Esophagus mucosa (tissue), 1 donor: ENCODE results near the gene DNASE1L2. TPM values are rescaled to one million over a fixed set of nuclear protein-coding genes. Genes with fewer than 3 reads are reported as not detected.
"Not testable (repeated sequence)": the region's sequence is repeated elsewhere in the genome, so short reads cannot be mapped to it uniquely, and the experiment has no call there.

ENCODE experiments used
- ATAC-seq: fragments of 200-7000 bp; cut with Tn5 transposase; one replicate; pipeline ENCODE4 v1.9.1; 2020
- total RNA-seq: library from RNA; stranded (reverse); gene quantifications from one replicate; pipeline ENCODE4 v1.2.4, GENCODE V29; 2023
- donor health status: DM: yes; HTN: yes; CAD: no.

DNASE1L2 gene
- total RNA-seq, 1 donor from 2014 or later, result 0.12 TPM

DNA sequence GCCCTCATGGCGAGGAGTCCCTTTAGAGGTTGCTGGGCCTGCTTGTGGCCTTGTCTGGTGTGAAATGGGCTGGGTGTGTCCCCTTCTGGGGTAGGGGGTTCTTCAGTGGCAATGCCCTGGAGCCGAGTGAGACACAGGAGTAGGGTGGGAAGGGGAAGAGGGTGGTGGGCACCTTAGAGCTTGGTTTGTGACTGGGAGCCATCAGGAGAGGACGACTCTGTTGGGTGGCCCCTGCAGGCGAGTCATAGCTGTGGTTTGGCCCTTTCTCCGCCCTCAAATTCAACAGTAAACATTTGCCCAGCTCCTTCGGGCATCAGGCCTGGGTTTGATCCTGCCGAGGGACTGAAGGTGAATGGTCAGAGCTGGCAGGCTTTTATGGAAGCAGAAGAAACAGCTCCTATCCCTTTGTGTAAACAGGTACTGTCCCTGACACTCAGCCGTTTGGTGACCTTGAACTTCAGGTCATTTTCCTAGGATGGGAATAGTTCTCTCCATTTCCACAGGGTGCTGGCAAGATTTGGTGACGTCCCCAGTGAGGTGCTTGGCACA is 9.9 kb upstream of the DNASE1L2 start:
- ATAC-seq, result no peak

- no peak for ATAC-seq
Observed at GRCh38 chr16:2226918-2227317, 9.3 kb upstream of the DNASE1L2 start.

DNA sequence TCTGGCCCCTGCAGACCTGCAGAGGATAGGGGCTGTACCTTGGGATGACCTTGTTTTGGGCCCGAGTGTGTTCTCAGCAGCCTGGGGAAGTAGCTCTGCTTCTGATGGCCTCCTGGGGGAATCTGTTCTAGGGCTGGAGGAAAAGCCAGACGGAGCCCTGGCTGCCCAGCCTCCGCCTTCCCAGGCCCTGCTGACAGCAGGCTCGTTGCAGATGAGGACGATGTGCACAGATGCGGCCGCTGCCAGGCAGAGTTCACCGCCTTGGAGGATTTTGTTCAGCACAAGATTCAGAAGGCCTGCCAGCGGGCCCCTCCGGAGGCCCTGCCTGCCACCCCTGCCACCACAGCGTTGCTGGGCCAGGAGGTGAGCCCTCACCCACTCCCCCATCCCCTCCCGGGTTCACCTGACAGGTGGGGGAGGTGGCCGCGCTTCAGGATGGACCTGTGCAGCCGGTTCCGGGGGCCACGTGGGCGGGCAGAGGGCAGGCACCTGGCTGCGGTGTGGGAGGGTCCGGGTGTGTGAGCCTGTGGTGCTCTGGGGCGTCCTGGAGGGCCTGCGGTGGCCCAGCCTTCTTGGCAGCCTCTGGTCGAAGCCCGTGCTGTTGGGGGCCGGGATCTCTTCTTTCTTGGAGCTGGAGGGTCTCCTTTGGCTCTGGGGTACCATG is 8.0 kb upstream of the DNASE1L2 start:
- ATAC-seq, result no peak

- no peak for ATAC-seq
Observed at GRCh38 chr16:2229091-2229490, 7.2 kb upstream of the DNASE1L2 start.

GRCh38 chr16:2229632-2230250 is 6.5 kb upstream of the DNASE1L2 start:
- no peak for ATAC-seq

GRCh38 chr16:2230376-2230775 is 5.9 kb upstream of the DNASE1L2 start:
- ATAC-seq, result peak; percentile 35

DNA sequence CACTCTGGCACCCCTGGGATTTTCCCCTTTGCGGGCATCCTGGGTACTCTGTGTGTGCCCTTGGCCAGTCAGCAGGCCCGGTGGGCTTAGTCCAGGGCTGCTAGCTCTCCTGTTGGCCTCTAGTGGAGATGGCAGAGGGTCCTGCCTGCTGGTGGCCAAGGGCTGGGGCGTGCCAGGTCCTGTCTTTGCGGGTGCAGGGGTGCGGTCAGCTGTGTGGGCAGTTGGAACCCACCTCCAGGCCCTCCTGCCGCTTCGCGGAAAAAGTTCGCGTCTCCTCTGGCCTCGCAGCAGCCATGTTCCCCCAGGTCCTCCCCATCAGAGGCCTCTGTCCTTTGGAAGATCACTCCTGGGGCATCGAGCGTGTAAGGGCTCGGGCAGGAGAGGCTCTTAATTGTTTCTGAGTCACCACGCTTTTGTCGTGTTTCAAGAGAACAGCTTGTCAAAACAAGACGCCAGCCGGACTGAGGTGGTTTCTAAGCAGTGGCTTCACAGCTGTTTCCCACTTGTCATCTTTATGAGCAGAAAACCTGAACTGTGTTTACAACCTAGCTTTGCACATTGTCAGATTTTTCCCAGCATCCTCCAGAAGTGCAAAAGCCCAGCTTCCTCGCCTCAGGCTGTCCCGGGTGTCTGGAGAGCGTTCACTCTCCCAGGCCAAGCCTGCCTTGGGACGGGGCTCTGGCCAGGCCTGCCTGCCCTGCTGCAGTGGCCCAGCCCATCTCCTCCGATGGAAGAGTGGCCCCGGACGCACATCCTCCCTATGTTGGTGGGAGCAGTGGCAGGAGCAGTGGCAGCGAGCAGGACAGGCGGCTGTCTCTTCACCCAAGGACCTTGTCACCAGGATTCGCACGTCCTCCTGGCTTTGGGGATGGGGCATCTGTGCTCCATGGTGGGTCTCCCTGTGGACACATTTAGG is 5.0 kb upstream of the DNASE1L2 start:
- ATAC-seq, result peak; percentile 48

DNA sequence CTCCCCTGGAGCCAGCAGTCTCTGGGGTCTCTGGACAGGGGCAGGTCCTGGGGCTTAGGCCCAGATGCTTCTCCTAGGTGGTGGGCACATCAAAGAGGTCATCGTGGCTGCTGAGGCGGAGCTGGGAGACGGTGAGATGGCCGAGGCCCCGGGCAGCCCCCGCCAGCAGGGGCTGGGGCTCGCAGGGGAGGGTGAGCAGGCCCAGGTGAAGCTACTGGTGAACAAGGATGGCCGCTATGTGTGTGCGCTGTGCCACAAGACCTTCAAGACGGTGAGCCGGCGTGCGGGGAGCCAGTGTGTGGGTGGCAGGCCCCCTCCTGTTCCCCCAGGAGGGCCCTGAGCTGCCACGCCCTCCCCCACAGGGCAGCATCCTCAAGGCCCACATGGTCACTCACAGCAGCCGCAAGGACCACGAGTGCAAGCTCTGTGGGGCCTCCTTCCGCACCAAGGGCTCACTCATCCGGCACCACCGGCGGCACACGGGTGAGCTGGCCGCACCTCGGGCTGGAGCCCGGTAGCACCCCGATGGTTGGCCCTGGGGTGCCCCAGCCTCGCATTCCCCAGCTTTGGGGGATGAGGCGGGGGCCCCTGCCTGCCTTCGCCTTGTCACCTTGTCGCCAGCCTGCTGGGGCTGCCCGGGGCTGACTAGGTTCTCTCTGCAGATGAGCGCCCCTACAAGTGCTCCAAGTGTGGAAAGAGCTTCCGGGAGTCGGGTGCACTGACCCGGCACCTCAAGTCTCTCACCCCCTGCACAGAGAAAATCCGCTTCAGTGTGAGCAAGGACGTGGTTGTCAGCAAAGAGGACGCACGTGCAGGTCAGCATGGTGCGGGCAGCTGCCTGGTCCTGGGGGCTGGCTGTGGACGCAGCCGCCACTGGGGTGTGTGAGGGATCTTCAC is 3.9 kb upstream of the DNASE1L2 start:
- ATAC-seq, result no peak

GRCh38 chr16:2233046-2233775 is 3.0 kb upstream of the DNASE1L2 start:
- no peak for ATAC-seq

GRCh38 chr16:2233872-2234812 is 2.1 kb upstream of the DNASE1L2 start:
- ATAC-seq, result no peak

- ATAC-seq, result no peak
Observed at GRCh38 chr16:2234813-2235170, 1.5 kb upstream of the DNASE1L2 start.

DNA sequence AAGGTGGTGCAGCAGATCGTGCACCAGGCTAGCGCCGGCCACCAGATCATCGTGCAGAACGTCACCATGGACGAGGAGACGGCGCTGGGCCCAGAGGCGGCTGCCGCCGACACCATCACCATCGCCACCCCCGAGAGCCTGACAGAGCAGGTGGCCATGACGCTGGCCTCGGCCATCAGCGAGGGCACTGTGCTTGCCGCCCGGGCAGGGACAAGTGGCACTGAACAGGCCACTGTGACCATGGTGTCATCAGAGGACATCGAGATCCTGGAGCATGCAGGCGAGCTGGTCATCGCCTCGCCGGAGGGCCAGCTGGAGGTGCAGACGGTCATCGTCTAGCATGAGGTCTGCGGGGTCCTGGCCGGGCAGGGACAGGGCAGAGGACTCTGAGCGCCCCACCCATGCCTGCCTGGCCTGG is 1.0 kb upstream of the DNASE1L2 start:
- no peak for ATAC-seq

DNA sequence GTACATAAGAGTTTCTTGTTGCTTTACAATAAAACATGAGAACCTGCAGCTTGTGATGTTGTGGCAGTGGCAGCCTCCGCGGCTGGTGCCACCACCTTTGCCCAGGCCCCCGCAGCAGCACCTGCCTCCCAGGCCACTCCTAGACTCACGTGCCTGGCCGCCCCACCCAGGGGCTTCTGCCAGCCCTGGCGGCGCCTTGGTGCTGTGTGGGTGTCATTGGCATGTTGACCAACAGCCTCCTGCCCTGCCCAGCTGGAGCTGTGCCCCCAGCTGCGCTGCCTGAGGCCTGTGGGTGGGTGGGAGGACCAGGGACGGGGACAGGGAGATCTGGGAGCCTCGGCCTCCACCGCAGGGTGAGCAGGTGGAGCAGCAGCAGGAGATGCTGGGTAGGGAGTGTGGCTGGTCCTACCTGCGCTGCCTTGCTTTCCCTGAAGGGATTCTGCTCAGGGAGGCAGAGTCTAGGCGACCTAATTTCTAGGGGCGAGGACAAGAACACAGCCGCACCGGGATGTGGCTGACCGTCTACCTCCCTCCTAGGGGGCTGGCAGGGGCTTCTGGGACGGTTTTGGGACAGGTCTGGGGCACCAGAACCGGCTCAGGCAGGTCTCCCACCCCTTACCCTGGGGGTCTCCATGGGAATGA is 428 bp upstream of the DNASE1L2 start:
- no peak for ATAC-seq

DNA sequence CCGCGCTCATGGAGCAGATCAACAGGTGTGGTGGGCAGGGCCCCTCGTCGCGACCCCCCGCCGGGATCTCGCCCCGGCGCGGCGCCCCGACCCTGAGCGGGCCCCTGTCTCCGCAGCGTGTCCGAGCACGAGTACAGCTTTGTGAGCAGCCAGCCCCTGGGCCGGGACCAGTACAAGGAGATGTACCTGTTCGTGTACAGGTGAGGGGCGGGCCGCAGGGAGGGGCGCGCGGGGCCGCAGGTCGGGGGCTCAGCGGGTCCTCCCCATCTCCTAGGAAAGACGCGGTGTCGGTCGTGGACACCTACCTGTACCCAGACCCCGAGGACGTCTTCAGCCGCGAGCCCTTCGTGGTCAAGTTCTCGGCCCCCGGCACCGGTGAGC is 848 bp downstream of the DNASE1L2 start:
- peak; percentile 3 for ATAC-seq

DNA sequence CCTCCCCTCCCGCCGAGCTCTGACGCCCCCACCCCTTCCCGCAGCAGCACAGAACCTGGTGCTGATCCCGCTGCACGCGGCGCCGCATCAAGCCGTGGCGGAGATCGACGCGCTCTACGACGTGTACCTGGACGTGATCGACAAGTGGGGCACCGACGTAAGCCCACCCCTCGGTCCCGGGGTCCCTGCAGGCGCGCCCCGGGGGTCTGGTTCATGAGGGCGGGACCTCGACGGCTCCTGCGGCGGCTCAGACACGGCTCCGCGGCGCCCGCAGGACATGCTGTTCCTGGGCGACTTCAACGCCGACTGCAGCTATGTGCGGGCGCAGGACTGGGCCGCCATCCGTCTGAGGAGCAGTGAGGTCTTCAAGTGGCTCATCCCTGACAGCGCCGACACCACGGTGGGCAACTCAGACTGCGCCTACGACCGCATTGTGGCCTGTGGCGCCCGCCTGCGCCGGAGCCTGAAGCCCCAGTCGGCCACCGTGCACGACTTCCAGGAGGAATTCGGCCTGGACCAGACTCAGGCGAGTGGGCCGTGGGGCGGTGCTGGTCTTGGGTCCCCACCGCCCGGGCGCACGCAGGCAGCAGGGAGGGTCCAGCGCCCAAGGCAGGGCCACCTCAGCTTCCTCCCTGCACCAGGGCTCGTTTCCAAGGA is 1.4 kb downstream of the DNASE1L2 start:
- peak; percentile 7 for ATAC-seq

DNA sequence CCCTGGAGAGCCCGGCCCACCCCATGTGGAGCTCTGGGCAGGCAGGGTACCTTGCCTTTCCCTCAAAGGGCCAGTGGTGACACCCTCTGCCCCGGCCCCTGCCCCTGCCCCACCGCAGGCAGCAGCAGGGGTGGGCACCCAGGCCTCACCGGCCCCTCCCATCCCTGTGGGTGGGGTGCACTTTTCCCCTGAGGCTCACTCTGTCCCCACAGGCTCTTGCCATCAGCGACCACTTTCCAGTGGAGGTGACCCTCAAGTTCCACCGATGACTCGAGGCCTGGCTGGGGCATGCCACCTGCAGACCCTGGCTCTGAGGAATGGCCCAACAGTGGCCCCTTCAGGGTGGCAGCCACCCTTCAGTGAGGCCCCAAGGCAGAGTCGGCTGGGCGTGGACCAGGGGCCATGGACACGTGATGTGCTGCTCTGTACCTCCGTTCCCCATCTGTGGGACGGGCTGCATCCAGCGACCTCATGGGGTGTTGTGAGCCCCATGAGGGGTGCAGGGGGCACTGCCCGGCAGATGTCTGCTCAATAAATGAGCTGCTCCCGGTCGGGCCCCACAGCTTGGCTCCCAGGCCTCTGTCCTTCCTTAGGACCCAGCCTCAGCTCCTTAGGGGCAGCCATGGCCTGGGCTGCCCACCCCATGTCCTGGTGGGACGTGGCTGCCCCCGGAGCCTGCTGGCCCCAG is 2.0 kb downstream of the DNASE1L2 start:
- peak; percentile 17 for ATAC-seq

DNA sequence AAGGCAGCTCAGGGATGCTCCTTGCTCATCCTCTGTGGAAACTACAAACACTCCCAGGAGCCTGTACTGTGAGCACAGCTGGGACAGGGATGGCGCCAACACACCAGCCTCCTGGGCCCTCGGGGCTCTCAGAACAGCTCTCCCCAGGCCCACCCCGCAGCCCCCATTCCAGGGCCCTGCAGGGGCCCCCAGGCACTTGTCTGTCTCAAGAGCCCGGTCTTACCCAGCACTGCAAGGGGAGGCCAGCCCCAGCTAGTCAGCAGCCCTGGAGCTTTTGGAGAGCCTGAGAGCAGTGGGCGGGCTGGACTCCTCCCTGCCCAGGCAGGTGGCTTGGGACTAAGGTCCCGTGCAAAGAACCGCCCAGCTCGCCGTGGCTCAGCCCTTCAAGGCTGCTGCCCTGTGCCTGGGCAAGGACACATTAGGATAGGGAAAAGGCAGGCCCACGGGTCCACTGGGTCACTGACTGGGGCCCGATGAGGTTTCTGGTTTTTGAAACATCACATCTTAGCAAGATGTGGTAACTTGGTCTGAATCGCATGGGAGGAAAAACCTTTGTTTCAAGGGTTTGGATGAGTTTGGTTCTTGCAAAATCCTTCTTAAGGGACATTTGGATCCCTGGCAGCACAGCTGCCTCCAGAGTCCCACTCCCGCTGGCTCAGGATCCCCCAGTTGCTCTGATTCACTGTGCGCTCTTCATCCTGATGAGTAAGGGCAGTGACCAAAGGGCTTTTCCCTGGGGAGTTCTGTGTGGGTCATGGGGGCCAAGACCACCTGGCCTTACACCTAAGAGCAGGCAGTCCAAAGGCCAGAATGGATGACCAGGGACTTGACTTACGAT is 2.8 kb downstream of the DNASE1L2 start:
- ATAC-seq, result peak; percentile 32

DNA sequence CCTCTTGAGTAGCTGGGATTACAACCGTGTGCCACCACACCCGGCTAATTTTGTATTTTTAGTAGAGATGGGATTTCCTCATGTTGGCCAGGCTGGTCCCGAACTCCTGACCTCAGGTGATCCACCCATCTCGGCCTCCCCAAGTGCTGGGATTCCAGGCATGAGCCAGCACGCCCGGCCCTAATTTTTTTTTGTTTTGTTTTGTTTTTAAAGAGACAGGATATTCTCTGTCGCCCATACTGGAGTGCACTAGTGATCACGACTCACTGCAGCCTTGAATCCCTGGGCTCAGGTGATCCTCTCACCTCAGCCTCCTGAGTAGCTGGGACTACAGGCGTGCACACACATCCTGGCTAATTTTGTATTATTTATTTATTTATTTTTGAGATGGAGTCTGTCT is 4.1 kb downstream of the DNASE1L2 start:
- not testable (repeated sequence) for ATAC-seq
